ENCODE measurements around the gene TAOK2.
"Not testable (repeated sequence)": the region's sequence is repeated elsewhere in the genome, so short reads cannot be mapped to it uniquely, and the experiment has no call there.

TAOK2 gene

GRCh38 chr16:30032083-30032819, 58.6 kb downstream of the TAOK2 start:
- ChIA-PET POLR2A (no interaction called here), CTCF (interaction anchor here (0.7 to 3.8 kb wide), 40 partner anchors 9 to 1087 kb away, joined by 3 to 47 read pairs (median 3); partner anchors contain the start of gene C16orf92)
- TF ChIP-seq CTCF (IDR thresholded peaks at IDR 0.05; ENCODE audit: control extremely low read depth, extremely low read depth, low read depth, missing control alignments), result peak; percentile 90
- DNase-seq (ENCODE audit: extremely low spot score), result peak; percentile 83

GRCh38 chr16:30033270-30033669, 59.6 kb downstream of the TAOK2 start:
- no peak for TF ChIP-seq CTCF (IDR thresholded peaks at IDR 0.05; ENCODE audit: control extremely low read depth, extremely low read depth, low read depth, missing control alignments)
- no peak for DNase-seq (ENCODE audit: extremely low spot score)
- ChIA-PET POLR2A (no interaction called here), CTCF (interaction anchor here (0.9 to 3.8 kb wide), 14 partner anchors 9 to 332 kb away, joined by 3 to 47 read pairs (median 9); partner anchors contain the start of gene C16orf92)

GRCh38 chr16:30040221-30040620, 66.6 kb downstream of the TAOK2 start:
- ChIA-PET CTCF (interaction anchor here (0.6 to 6.1 kb wide), 3 partner anchors 8 to 318 kb away, joined by 3 to 47 read pairs (median 3); partner anchors contain the start of gene TLCD3B), POLR2A (no interaction called here)
- DNase-seq (ENCODE audit: extremely low spot score), result no peak
- no peak for TF ChIP-seq CTCF (IDR thresholded peaks at IDR 0.05; ENCODE audit: control extremely low read depth, extremely low read depth, low read depth, missing control alignments)

- POLR2A ChIA-PET; DNase-seq (ENCODE audit: extremely low spot score): not testable (repeated sequence)
- CTCF ChIA-PET, result interaction anchor here (1.2 to 6.1 kb wide), 2 partner anchors 8 to 349 kb away, joined by 3 to 47 read pairs; partner anchors contain the start of gene TLCD3B
Measured at GRCh38 chr16:30040690-30041089, 67.0 kb downstream of the TAOK2 start.

- TF ChIP-seq CTCF (IDR thresholded peaks at IDR 0.05; ENCODE audit: control extremely low read depth, extremely low read depth, low read depth, missing control alignments), result no peak
- no peak for DNase-seq (ENCODE audit: extremely low spot score)
- ChIA-PET POLR2A (no interaction called here), CTCF (interaction anchor here (1.2 to 6.1 kb wide), 2 partner anchors 9 to 350 kb away, joined by 3 to 47 read pairs; partner anchors contain the start of gene TLCD3B)
Measured at GRCh38 chr16:30041841-30042240, 68.2 kb downstream of the TAOK2 start.

Data from GM10248 (cell line).